MM.1S (cell line): Measurements from ENCODE around the gene PPM1F.

Experiments
- EZH2 ChIP-seq: fragments of 300-600 bp; sonication (generic); optimal IDR thresholded peaks from 2 replicates; pipeline ENCODE3; 2017; ENCODE audit warnings: low read depth, mild to moderate bottlenecking, antibody characterized with exemption, low read length, mixed read lengths
- TF ChIP-seq, protein P1 (sequence below): fragments of 300-600 bp; sonication (generic); IDR thresholded peaks from 2 replicates; pipeline ENCODE4 v1.5.1; 2016; ENCODE audit warnings: antibody characterized with exemption, low read length, mixed read lengths

- TF ChIP-seq, protein P1, sequence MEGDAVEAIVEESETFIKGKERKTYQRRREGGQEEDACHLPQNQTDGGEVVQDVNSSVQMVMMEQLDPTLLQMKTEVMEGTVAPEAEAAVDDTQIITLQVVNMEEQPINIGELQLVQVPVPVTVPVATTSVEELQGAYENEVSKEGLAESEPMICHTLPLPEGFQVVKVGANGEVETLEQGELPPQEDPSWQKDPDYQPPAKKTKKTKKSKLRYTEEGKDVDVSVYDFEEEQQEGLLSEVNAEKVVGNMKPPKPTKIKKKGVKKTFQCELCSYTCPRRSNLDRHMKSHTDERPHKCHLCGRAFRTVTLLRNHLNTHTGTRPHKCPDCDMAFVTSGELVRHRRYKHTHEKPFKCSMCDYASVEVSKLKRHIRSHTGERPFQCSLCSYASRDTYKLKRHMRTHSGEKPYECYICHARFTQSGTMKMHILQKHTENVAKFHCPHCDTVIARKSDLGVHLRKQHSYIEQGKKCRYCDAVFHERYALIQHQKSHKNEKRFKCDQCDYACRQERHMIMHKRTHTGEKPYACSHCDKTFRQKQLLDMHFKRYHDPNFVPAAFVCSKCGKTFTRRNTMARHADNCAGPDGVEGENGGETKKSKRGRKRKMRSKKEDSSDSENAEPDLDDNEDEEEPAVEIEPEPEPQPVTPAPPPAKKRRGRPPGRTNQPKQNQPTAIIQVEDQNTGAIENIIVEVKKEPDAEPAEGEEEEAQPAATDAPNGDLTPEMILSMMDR: no peak
- TF ChIP-seq EZH2: no peak
Measured at GRCh38 chr22:21902296-21903087, 50.2 kb downstream of the PPM1F start.
